Activated CD8-positive, alpha-beta T cell treated with anti-CD3 and anti-CD28 coated beads for 36 hours (primary cell): ENCODE results near the gene MBD3L2B. TPM values are rescaled to one million over a fixed set of nuclear protein-coding genes. Genes with fewer than 3 reads are reported as not detected.

Experiments used
- ATAC-seq: fragments of 200-7000 bp; cut with Tn5 transposase; one replicate; pipeline ENCODE4 v1.10.0; 2021; ENCODE audit warnings: mild to moderate bottlenecking, moderate library complexity
- CTCF ChIA-PET: fragments of 350-600 bp; sonication (Branson Sonifier 250); formaldehyde crosslinking; loops from one replicate; lab custom pipeline; 2021; ENCODE audit warnings: antibody characterized with exemption; lab: Charles Lee
- POLR2A ChIA-PET: fragments of 350-600 bp; sonication (Branson Sonifier 250); formaldehyde crosslinking; loops from one replicate; lab custom pipeline; 2021; ENCODE audit warnings: antibody characterized with exemption; lab: Charles Lee
- DNase-seq: peaks from one replicate; pipeline ENCODE4 v3.0.0-alpha.2; 2020
- H3K27ac Mint-ChIP-seq: one replicate; pipeline ENCODE4 v1.8.0; 2021; ENCODE audit warnings: mild to moderate bottlenecking, mixed read lengths
- H3K27me3 Mint-ChIP-seq: one replicate; pipeline ENCODE4 v1.8.0; 2021; ENCODE audit warnings: mixed read lengths
- H3K36me3 Mint-ChIP-seq: one replicate; pipeline ENCODE4 v1.8.0; 2021; ENCODE audit warnings: low read depth, mixed read lengths
- H3K4me1 Mint-ChIP-seq: one replicate; pipeline ENCODE4 v1.8.0; 2021; ENCODE audit warnings: low read depth, mixed read lengths
- H3K4me3 Mint-ChIP-seq: one replicate; pipeline ENCODE4 v1.8.0; 2021; ENCODE audit warnings: mild to moderate bottlenecking, moderate library complexity, mixed read lengths
- H3K9me3 Mint-ChIP-seq: one replicate; pipeline ENCODE4 v1.8.0; 2021; ENCODE audit warnings: mixed read lengths
- intact Hi-C: fragments of 100-400 bp; cut with micrococcal nuclease; formaldehyde crosslinking; loops from one replicate; pipeline ENCODE4 v1.10.0; 2022
- total RNA-seq, 2 experiments: library from RNA; stranded (reverse); gene quantifications; one replicate each; pipeline ENCODE4 v1.2.3, GENCODE V29; 2021
- TF ChIP-seq, protein P1 (sequence below): fragments of 200-600 bp; IDR thresholded peaks from one replicate; pipeline ENCODE4 v1.8.0; 2022; ENCODE audit warnings: antibody characterized with exemption, mild to moderate bottlenecking

The MBD3L2B gene
- total RNA-seq, 2 experiments from 2014 or later = not detected

DNA sequence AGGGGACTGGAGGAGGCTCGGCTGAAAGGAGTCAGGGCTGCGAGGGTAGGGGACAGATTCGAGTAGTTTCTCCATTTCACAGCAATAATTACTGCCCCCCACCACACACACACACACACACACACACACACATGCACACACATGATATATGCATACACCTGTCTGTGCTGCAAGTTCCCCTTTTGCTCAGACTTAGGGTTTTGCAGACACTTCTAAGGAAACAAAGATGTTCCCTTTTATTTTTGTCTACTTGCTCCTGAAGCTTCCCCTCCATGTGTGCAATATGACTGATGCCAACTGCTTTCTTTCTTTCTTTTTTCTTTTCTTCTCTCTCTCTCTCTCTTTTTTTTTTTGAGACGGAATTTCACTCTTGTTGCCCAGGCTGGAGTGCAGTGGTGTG, 13.4 kb downstream of the MBD3L2B start:
- H3K9me3 Mint-ChIP-seq = no peaks in the 10 kb centered on the region
- no peaks in the 10 kb centered on the region for H3K27me3 Mint-ChIP-seq
- peaks cover 32% of the 10 kb centered on the region for H3K4me1 Mint-ChIP-seq
- H3K27ac Mint-ChIP-seq = no peak overlapping the region
- no peaks in the 10 kb centered on the region for H3K36me3 Mint-ChIP-seq
- no peak for ATAC-seq
- ChIA-PET POLR2A (no interaction called here), CTCF (no interaction called here)
- intact Hi-C loops = no loop called here
- DNase-seq = no peak
- H3K4me3 Mint-ChIP-seq = no peak overlapping the region
- TF ChIP-seq, protein P1, sequence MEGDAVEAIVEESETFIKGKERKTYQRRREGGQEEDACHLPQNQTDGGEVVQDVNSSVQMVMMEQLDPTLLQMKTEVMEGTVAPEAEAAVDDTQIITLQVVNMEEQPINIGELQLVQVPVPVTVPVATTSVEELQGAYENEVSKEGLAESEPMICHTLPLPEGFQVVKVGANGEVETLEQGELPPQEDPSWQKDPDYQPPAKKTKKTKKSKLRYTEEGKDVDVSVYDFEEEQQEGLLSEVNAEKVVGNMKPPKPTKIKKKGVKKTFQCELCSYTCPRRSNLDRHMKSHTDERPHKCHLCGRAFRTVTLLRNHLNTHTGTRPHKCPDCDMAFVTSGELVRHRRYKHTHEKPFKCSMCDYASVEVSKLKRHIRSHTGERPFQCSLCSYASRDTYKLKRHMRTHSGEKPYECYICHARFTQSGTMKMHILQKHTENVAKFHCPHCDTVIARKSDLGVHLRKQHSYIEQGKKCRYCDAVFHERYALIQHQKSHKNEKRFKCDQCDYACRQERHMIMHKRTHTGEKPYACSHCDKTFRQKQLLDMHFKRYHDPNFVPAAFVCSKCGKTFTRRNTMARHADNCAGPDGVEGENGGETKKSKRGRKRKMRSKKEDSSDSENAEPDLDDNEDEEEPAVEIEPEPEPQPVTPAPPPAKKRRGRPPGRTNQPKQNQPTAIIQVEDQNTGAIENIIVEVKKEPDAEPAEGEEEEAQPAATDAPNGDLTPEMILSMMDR = no peak

GRCh38 chr19:7006135-7006704, 15.0 kb downstream of the MBD3L2B start:
- Mint-ChIP-seq H3K27me3 (no peaks in the 10 kb centered on the region), H3K4me3 (no peak overlapping the region), H3K36me3 (no peaks in the 10 kb centered on the region), H3K9me3 (no peaks in the 10 kb centered on the region), H3K27ac (no peak overlapping the region), H3K4me1 (peaks cover 29% of the 10 kb centered on the region)
- TF ChIP-seq, protein P1 = no peak
- DNase-seq = no peak
- intact Hi-C loops = no loop called here
- ChIA-PET POLR2A (no interaction called here), CTCF (interaction anchor here (0.7 to 1.1 kb wide), 2 partner anchors 42 to 142 kb away, joined by 3 read pairs; no protein-coding TSS in a partner anchor)
- ATAC-seq = no peak

DNA sequence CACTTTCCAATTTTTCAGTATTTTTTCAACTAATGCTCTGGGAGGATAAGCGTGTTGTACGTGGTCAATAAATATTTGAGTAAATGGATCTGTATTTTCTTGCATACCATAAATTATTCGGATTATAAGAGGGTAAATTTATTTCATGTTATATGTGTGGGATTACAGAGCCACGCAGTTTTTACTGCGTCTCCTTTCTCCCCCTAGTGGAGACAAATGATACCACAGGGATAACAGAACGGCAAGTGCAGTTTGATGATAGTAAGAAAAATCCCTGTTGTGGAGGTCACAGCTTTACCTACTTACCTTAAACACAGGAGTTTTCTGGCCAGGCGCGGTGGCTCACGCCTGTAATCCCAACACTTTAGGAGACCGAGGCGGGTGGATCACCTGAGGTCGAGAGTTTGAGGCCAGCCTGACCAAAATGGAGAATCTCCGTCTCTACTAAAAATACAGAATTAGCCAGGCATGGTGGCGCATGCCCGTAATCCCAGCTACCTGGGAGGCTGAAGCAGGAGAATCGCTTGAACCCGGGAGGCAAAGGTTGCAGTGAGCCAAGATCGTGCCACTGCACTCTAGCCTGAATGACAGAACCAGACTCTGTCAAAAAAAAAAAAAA, 16.8 kb downstream of the MBD3L2B start:
- ChIA-PET CTCF (interaction anchor here (1.2 to 2.5 kb wide), 4 partner anchors 20 to 141 kb away, joined by 4 to 6 read pairs (median 4); no protein-coding TSS in a partner anchor), POLR2A (no interaction called here)
- H3K27me3 Mint-ChIP-seq = no peaks in the 10 kb centered on the region
- TF ChIP-seq, protein P1 = peak; percentile 77
- H3K9me3 Mint-ChIP-seq = no peaks in the 10 kb centered on the region
- H3K4me1 Mint-ChIP-seq = peaks cover 16% of the 10 kb centered on the region
- H3K27ac Mint-ChIP-seq = no peak overlapping the region
- ATAC-seq (peak; percentile 39), DNase-seq (no peak)
- intact Hi-C loops = no loop called here
- H3K4me3 Mint-ChIP-seq = no peak overlapping the region
- no peaks in the 10 kb centered on the region for H3K36me3 Mint-ChIP-seq

DNA sequence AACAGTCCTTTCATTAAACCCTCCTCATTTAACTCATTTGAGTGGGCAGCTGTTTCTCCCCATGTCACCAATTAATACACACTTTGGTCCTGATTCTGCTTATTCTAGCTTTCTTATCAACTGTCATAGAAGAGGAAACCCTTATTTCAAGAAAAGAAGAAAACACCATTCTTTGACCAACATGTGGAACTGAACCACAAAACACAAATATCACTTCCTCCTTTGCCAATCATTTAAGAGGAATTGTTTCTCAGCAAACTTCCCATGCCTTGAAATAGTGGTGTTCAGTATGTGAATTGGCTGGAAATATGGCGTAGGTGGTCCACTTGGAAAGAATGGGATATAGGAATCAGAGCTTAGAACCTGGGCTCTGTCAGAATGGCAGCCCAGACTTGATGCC, 20.4 kb downstream of the MBD3L2B start:
- DNase-seq = no peak
- intact Hi-C loops = no loop called here
- TF ChIP-seq, protein P1 = no peak
- Mint-ChIP-seq H3K4me1 (peaks cover 7% of the 10 kb centered on the region), H3K9me3 (no peaks in the 10 kb centered on the region), H3K36me3 (no peaks in the 10 kb centered on the region), H3K4me3 (no peak overlapping the region), H3K27me3 (no peaks in the 10 kb centered on the region), H3K27ac (no peak overlapping the region)
- ChIA-PET CTCF (interaction anchor here (1.4 kb wide), 1 partner anchor 37 kb away, joined by 5 read pairs; no protein-coding TSS in a partner anchor), POLR2A (no interaction called here)
- no peak for ATAC-seq

GRCh38 chr19:7000333-7000732, 20.9 kb downstream of the MBD3L2B start:
- H3K27me3 Mint-ChIP-seq = no peaks in the 10 kb centered on the region
- TF ChIP-seq, protein P1 = no peak
- ChIA-PET POLR2A (no interaction called here), CTCF (interaction anchor here (1.4 kb wide), 1 partner anchor 36 kb away, joined by 5 read pairs; no protein-coding TSS in a partner anchor)
- DNase-seq = no peak
- H3K4me3 Mint-ChIP-seq = no peak overlapping the region
- H3K36me3 Mint-ChIP-seq = no peaks in the 10 kb centered on the region
- peaks cover 7% of the 10 kb centered on the region for H3K4me1 Mint-ChIP-seq
- H3K27ac Mint-ChIP-seq = no peak overlapping the region
- no peaks in the 10 kb centered on the region for H3K9me3 Mint-ChIP-seq
- intact Hi-C loops = no loop called here
- no peak for ATAC-seq
